Breast epithelium (tissue), 4 donors: ENCODE results near the gene CEP164. TPM values are rescaled to one million over a fixed set of nuclear protein-coding genes. Genes with fewer than 3 reads are reported as not detected.

ENCODE experiments used
- DNase-seq, 2 donors: peaks; one replicate each; pipeline ENCODE4 v3.0.0-alpha.2; 2019; ENCODE audit warnings: low spot score in 2 of 2
- H3K27ac ChIP-seq, 2 donors: fragments of 200-600 bp; sonication (generic) in 1 of 2; one replicate each; pipeline ENCODE4 v1.5.1; 2016 to 2019; ENCODE audit warnings: mild to moderate bottlenecking in 1 of 2
- H3K27me3 ChIP-seq, 2 donors: fragments of 200-600 bp; sonication (generic) in 1 of 2; one replicate each; pipeline versions ENCODE4 v1.5.1 to v1.6.0; 2017 to 2019; ENCODE audit warnings: control low read depth in 1 of 2, mild to moderate bottlenecking in 1 of 2
- H3K36me3 ChIP-seq: fragments of 200-600 bp; one replicate; pipeline ENCODE4 v1.5.1; 2019
- H3K4me1 ChIP-seq, 2 donors: fragments of 200-600 bp; sonication (generic); one replicate each; pipeline ENCODE4 v1.5.1; 2016 to 2019; ENCODE audit warnings: control low read depth in 1 of 2
- H3K4me3 ChIP-seq, 3 donors: fragments of 200-600 bp; sonication (generic); 1 replicate in 2 of 3; 2 replicates in 1 of 3; pipeline ENCODE4 v1.5.1; 2016 to 2019; ENCODE audit warnings: mild to moderate bottlenecking in 3 of 3, moderate library complexity in 2 of 3
- H3K9me3 ChIP-seq, 2 donors: fragments of 200-600 bp; sonication (generic) in 1 of 2; one replicate each; pipeline ENCODE4 v1.5.1; 2016 to 2019; ENCODE audit warnings: control low read depth in 1 of 2
- CTCF ChIP-seq, 3 donors: fragments of 450-650 bp; IDR thresholded peaks; one replicate each; pipeline ENCODE4 v1.5.1; 2016 to 2017; ENCODE audit warnings: antibody characterized with exemption in 3 of 3, mild to moderate bottlenecking in 3 of 3, moderate library complexity in 3 of 3
- POLR2A ChIP-seq: fragments of 450-650 bp; IDR thresholded peaks from one replicate; pipeline ENCODE4 v1.6.1; 2016; ENCODE audit warnings: antibody characterized with exemption, mild to moderate bottlenecking, moderate library complexity
- POLR2AphosphoS5 ChIP-seq, 3 donors: sonication (generic); formaldehyde crosslinking; IDR thresholded peaks; one replicate each; pipeline ENCODE4 v1.6.1; 2017; ENCODE audit warnings: antibody characterized with exemption in 3 of 3
- intact Hi-C: fragments of 100-400 bp; cut with DNase I; formaldehyde crosslinking; loops from one replicate; pipeline ENCODE4 v1.15.1; 2023; ENCODE audit warnings: low total_unique reads
- total RNA-seq, 3 donors: library from RNA; depleted of rRNA; stranded (reverse); fragments of >200 nt; gene quantifications; one replicate each; pipeline ENCODE4 v1.1.0, GENCODE V29; 2016

Gene CEP164
- total RNA-seq, 3 donors from 2014 or later = 14.9 to 32.6 (median 20.3) TPM

- Histone ChIP-seq H3K27me3 (no peaks in the 10 kb centered on the region), H3K27ac (no peak overlapping the region), H3K36me3 (no peaks in the 10 kb centered on the region), H3K4me3 (no peak overlapping the region), H3K9me3 (no peaks in the 10 kb centered on the region), H3K4me1 (no peaks in the 10 kb centered on the region)
- peak in 1 of 2 donors; percentile 41 for DNase-seq
- TF ChIP-seq POLR2A = no peak
- no peak for TF ChIP-seq CTCF (IDR thresholded peaks at IDR 0.05)
- TF ChIP-seq POLR2AphosphoS5 (IDR thresholded peaks at IDR 0.05) = no peak
- intact Hi-C loops = loop anchor here (10.0 kb wide), 1 partner anchor 385 kb away; no protein-coding TSS in a partner anchor
These were observed 92.5 kb downstream of the CEP164 start for GRCh38 chr11:117420143-117420485.

- no peak overlapping the region for H3K27ac ChIP-seq
- no peak overlapping the region for H3K4me3 ChIP-seq
- H3K36me3 ChIP-seq = no peaks in the 10 kb centered on the region
- H3K9me3 ChIP-seq = no peaks in the 10 kb centered on the region
- no peak for DNase-seq
- intact Hi-C loops = loop anchor here (10.0 kb wide), 1 partner anchor 384 kb away; no protein-coding TSS in a partner anchor
- TF ChIP-seq POLR2A = no peak
- no peak for TF ChIP-seq POLR2AphosphoS5 (IDR thresholded peaks at IDR 0.05)
- TF ChIP-seq CTCF (IDR thresholded peaks at IDR 0.05) = no peak
- no peaks in the 10 kb centered on the region for H3K27me3 ChIP-seq
- no peaks in the 10 kb centered on the region for H3K4me1 ChIP-seq
These were observed 92.9 kb downstream of the CEP164 start for GRCh38 chr11:117420598-117420997.

- no peaks in the 10 kb centered on the region for H3K36me3 ChIP-seq
- H3K4me3 ChIP-seq = no peak overlapping the region
- intact Hi-C loops = loop anchor here (10.0 kb wide), 1 partner anchor 384 kb away; no protein-coding TSS in a partner anchor
- TF ChIP-seq POLR2AphosphoS5 (IDR thresholded peaks at IDR 0.05) (no peak), POLR2A (no peak), CTCF (IDR thresholded peaks at IDR 0.05) (no peak)
- DNase-seq = no peak
- no peaks in the 10 kb centered on the region for H3K27me3 ChIP-seq
- no peaks in the 10 kb centered on the region for H3K4me1 ChIP-seq
- no peak overlapping the region for H3K27ac ChIP-seq
- no peaks in the 10 kb centered on the region for H3K9me3 ChIP-seq
These were observed 93.4 kb downstream of the CEP164 start for GRCh38 chr11:117421041-117421440.

- intact Hi-C loops = loop anchor here (10.0 kb wide), 1 partner anchor 383 kb away; no protein-coding TSS in a partner anchor
- no peak for DNase-seq
- H3K27me3 ChIP-seq = no peaks in the 10 kb centered on the region
- no peak overlapping the region for H3K27ac ChIP-seq
- H3K4me1 ChIP-seq = no peaks in the 10 kb centered on the region
- TF ChIP-seq POLR2A (no peak), CTCF (IDR thresholded peaks at IDR 0.05) (no peak), POLR2AphosphoS5 (IDR thresholded peaks at IDR 0.05) (no peak)
- H3K36me3 ChIP-seq = no peaks in the 10 kb centered on the region
- no peak overlapping the region for H3K4me3 ChIP-seq
- no peaks in the 10 kb centered on the region for H3K9me3 ChIP-seq
These were observed 93.8 kb downstream of the CEP164 start for GRCh38 chr11:117421476-117421875.

- DNase-seq = no peak
- H3K36me3 ChIP-seq = no peaks in the 10 kb centered on the region
- TF ChIP-seq POLR2AphosphoS5 (IDR thresholded peaks at IDR 0.05) (no peak), POLR2A (no peak), CTCF (IDR thresholded peaks at IDR 0.05) (no peak)
- intact Hi-C loops = loop anchor here (10.0 kb wide), 1 partner anchor 382 kb away; no protein-coding TSS in a partner anchor
- no peaks in the 10 kb centered on the region for H3K4me1 ChIP-seq
- no peaks in the 10 kb centered on the region for H3K9me3 ChIP-seq
- no peaks in the 10 kb centered on the region for H3K27me3 ChIP-seq
- no peak overlapping the region for H3K4me3 ChIP-seq
- H3K27ac ChIP-seq = no peak overlapping the region
These were observed 95.5 kb downstream of the CEP164 start for GRCh38 chr11:117423046-117423575.
